ENCODE data around the gene KCNE4.
"Not testable (repeated sequence)": the region's sequence is repeated elsewhere in the genome, so short reads cannot be mapped to it uniquely, and the experiment has no call there.

KCNE4 gene

GRCh38 chr2:223056701-223057418 is 4.9 kb downstream of the KCNE4 start:
- no peak for DNase-seq

GRCh38 chr2:223057569-223057968 is 5.6 kb downstream of the KCNE4 start:
- DNase-seq, result no peak

GRCh38 chr2:223058952-223059716 is 7.1 kb downstream of the KCNE4 start:
- DNase-seq, result no peak

- DNase-seq, result no peak
Measured at GRCh38 chr2:223060201-223060825, 8.3 kb downstream of the KCNE4 start.

GRCh38 chr2:223062396-223062795 is 10.4 kb downstream of the KCNE4 start:
- no peak for DNase-seq

GRCh38 chr2:223065107-223065506 is 13.1 kb downstream of the KCNE4 start:
- no peak for DNase-seq

GRCh38 chr2:223066721-223067120 is 14.7 kb downstream of the KCNE4 start:
- no peak for DNase-seq

- DNase-seq, result no peak
Measured at GRCh38 chr2:223068071-223068470, 16.1 kb downstream of the KCNE4 start.

- DNase-seq, result no peak
Measured at GRCh38 chr2:223069465-223069864, 17.5 kb downstream of the KCNE4 start.

- no peak for DNase-seq
Measured at GRCh38 chr2:223069988-223070387, 18.0 kb downstream of the KCNE4 start.

GRCh38 chr2:223071139-223071538 is 19.1 kb downstream of the KCNE4 start:
- DNase-seq, result no peak

GRCh38 chr2:223072826-223073225 is 20.8 kb downstream of the KCNE4 start:
- DNase-seq, result no peak

GRCh38 chr2:223075301-223076270 is 23.6 kb downstream of the KCNE4 start:
- no peak for DNase-seq

- DNase-seq, result no peak
Measured at GRCh38 chr2:223076573-223076972, 24.6 kb downstream of the KCNE4 start.

- DNase-seq, result no peak
Measured at GRCh38 chr2:223078482-223078881, 26.5 kb downstream of the KCNE4 start.

GRCh38 chr2:223079378-223079777 is 27.4 kb downstream of the KCNE4 start:
- DNase-seq, result no peak

GRCh38 chr2:223079925-223080324 is 27.9 kb downstream of the KCNE4 start:
- no peak for DNase-seq

- DNase-seq, result not testable (repeated sequence)
Measured at GRCh38 chr2:223080790-223081360, 28.9 kb downstream of the KCNE4 start.

GRCh38 chr2:223081789-223082188 is 29.8 kb downstream of the KCNE4 start:
- no peak for DNase-seq

GRCh38 chr2:223082706-223083105 is 30.7 kb downstream of the KCNE4 start:
- no peak for DNase-seq

All from anterior cingulate cortex (tissue), 58 donors.